Ascending aorta (tissue), 2 donors: ENCODE measurements around the gene ARHGAP33. TPM values are rescaled to one million over a fixed set of nuclear protein-coding genes. Genes with fewer than 3 reads are reported as not detected.

Experiments used
- DNase-seq, 2 donors: peaks; one replicate each; pipeline ENCODE4 v3.0.0-alpha.2; 2019; ENCODE audit warnings: low spot score in 2 of 2
- H3K27ac ChIP-seq, 2 donors: fragments of 200-600 bp; sonication (generic); one replicate each; pipeline ENCODE4 v1.5.1; 2016 to 2017; ENCODE audit warnings: mild to moderate bottlenecking in 1 of 2
- H3K27me3 ChIP-seq: fragments of 200-600 bp; sonication (generic); one replicate; pipeline ENCODE4 v1.5.1; 2017
- H3K36me3 ChIP-seq, 2 donors: fragments of 200-600 bp; sonication (generic); one replicate each; pipeline ENCODE4 v1.5.1; 2016
- H3K4me1 ChIP-seq, 2 donors: fragments of 200-600 bp; sonication (generic); one replicate each; pipeline ENCODE4 v1.5.1; 2016 to 2017; ENCODE audit warnings: mild to moderate bottlenecking in 1 of 2
- H3K4me3 ChIP-seq, 2 donors: fragments of 200-600 bp; sonication (generic); one replicate each; pipeline ENCODE4 v1.5.1; 2016 to 2017; ENCODE audit warnings: mild to moderate bottlenecking in 1 of 2
- H3K9me3 ChIP-seq, 2 donors: fragments of 200-600 bp; sonication (generic); one replicate each; pipeline ENCODE4 v1.5.1; 2016
- intact Hi-C: fragments of 100-400 bp; cut with DNase I; formaldehyde crosslinking; loops from one replicate; pipeline ENCODE4 v1.15.1; 2023
- total RNA-seq: library from RNA; depleted of rRNA; stranded (reverse); fragments of >200 nt; gene quantifications from one replicate; pipeline ENCODE4 v1.1.0, GENCODE V29; 2016
- TF ChIP-seq, protein P1 (sequence below), 3 experiments: fragments of 200-600 bp in 2 of 3; fragments of 450-650 bp in 1 of 3; sonication (generic) in 2 of 3; IDR thresholded peaks; one replicate each; pipeline ENCODE4 v1.5.1; 2016 to 2019; ENCODE audit warnings: antibody characterized with exemption in 3 of 3, mild to moderate bottlenecking in 1 of 3, moderate library complexity in 1 of 3

ARHGAP33 gene
- total RNA-seq, 1 donor from 2014 or later, result 8.7 TPM

DNA sequence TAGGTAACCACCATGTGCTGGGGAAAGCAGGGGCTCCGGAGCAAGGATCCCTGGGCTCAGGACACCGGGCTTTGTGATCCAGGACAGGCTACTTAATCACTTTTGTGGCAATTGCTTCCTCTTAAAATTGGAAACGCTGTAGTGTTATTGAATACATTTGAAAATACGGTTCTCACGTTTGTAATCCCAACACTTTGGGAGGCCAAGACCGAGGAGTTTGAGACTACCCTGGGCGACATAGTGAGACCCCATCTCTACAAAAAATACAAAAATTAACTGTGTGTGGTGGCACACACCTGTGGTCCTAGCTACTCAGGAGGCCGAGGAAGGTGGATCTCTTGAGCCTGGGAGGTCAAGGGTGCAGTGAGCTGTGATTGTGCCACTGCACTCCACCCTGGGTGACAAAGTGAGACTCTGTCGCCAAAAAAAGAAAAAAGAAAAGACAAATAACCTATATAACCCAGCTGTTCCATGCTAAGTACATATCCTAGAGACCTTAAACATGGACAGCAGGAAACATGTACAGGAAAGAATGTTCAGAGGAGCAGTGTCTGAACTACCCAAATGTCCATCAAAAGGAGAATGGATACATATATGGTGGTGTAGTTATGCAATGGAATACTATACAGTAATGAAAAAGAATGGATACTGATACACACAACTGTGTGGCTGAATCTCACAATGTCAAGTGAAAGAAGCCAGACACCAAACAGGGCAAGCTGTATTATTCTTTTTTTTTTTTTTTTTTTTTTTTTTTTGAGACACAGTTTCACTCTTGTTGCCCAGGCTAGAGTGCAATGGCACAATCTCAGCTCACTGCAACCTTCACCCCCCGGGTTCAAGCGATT lies 37.9 kb downstream of the ARHGAP33 start:
- intact Hi-C loops, result no loop called here
- Histone ChIP-seq H3K27ac (no peak overlapping the region), H3K27me3 (no peaks in the 10 kb centered on the region), H3K36me3 (no peaks in the 10 kb centered on the region), H3K9me3 (no peaks in the 10 kb centered on the region), H3K4me3 (no peak overlapping the region), H3K4me1 (no peaks in the 10 kb centered on the region)
- DNase-seq, result no peak
- TF ChIP-seq, protein P1, sequence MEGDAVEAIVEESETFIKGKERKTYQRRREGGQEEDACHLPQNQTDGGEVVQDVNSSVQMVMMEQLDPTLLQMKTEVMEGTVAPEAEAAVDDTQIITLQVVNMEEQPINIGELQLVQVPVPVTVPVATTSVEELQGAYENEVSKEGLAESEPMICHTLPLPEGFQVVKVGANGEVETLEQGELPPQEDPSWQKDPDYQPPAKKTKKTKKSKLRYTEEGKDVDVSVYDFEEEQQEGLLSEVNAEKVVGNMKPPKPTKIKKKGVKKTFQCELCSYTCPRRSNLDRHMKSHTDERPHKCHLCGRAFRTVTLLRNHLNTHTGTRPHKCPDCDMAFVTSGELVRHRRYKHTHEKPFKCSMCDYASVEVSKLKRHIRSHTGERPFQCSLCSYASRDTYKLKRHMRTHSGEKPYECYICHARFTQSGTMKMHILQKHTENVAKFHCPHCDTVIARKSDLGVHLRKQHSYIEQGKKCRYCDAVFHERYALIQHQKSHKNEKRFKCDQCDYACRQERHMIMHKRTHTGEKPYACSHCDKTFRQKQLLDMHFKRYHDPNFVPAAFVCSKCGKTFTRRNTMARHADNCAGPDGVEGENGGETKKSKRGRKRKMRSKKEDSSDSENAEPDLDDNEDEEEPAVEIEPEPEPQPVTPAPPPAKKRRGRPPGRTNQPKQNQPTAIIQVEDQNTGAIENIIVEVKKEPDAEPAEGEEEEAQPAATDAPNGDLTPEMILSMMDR (IDR thresholded peaks at IDR 0.05), result no peak

DNA sequence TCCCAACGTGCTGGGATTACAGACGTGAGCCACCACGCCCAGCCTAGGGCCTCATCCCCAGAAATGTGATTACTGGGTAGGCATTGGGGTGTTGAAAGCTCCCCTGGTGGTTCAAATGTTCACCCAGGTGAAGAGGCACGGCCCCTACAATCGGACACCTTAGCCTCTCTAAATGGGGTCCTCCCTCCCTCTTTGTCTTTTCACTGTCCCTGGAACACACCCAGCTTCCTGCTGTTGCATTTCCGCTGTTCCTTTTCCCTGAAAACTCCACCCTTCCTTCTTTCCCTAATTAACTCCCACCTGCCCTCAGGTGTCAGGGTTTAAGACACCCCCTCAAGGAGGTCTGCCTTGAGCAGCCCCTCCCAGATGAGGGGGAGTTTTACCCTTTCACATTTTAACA lies 40.9 kb downstream of the ARHGAP33 start:
- Histone ChIP-seq H3K27ac (no peak overlapping the region), H3K4me1 (no peaks in the 10 kb centered on the region), H3K36me3 (no peaks in the 10 kb centered on the region), H3K9me3 (no peaks in the 10 kb centered on the region), H3K4me3 (no peak overlapping the region), H3K27me3 (no peaks in the 10 kb centered on the region)
- intact Hi-C loops, result no loop called here
- TF ChIP-seq, protein P1 (IDR thresholded peaks at IDR 0.05), result no peak
- DNase-seq, result no peak

DNA sequence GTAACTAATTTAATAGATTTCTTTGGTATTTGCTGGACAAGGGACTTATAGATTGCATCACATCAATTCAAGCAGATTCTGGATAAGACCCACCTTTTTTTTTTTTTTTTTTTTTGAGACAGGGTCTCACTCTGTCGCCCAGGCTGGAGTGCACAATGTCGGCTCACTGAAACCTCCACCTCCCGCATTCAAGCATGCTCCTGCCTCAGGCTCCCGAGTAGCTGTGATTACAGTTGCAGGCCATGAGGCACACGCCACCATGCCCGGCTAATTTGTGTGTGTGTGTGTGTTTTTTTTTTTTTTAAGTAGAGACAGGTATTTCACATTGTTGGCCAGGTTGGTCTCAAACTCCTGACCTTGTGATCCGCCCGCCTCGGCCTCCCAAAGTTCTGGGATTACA lies 41.5 kb downstream of the ARHGAP33 start:
- Histone ChIP-seq H3K4me1 (no peaks in the 10 kb centered on the region), H3K4me3 (no peak overlapping the region), H3K9me3 (no peaks in the 10 kb centered on the region), H3K27ac (no peak overlapping the region), H3K36me3 (no peaks in the 10 kb centered on the region), H3K27me3 (no peaks in the 10 kb centered on the region)
- no peak for DNase-seq
- intact Hi-C loops, result no loop called here
- TF ChIP-seq, protein P1 (IDR thresholded peaks at IDR 0.05), result no peak

GRCh38 chr19:35818445-35818844 lies 43.1 kb downstream of the ARHGAP33 start:
- Histone ChIP-seq H3K27ac (no peak overlapping the region), H3K36me3 (no peaks in the 10 kb centered on the region), H3K4me1 (no peaks in the 10 kb centered on the region), H3K4me3 (no peak overlapping the region), H3K27me3 (no peaks in the 10 kb centered on the region), H3K9me3 (no peaks in the 10 kb centered on the region)
- TF ChIP-seq, protein P1 (IDR thresholded peaks at IDR 0.05), result no peak
- DNase-seq, result no peak
- intact Hi-C loops, result no loop called here

- TF ChIP-seq, protein P1 (IDR thresholded peaks at IDR 0.05), result no peak
- intact Hi-C loops, result no loop called here
- Histone ChIP-seq H3K27ac (no peak overlapping the region), H3K4me1 (no peaks in the 10 kb centered on the region), H3K4me3 (no peak overlapping the region), H3K36me3 (no peaks in the 10 kb centered on the region), H3K9me3 (no peaks in the 10 kb centered on the region), H3K27me3 (no peaks in the 10 kb centered on the region)
- DNase-seq, result no peak
These were observed 47.2 kb downstream of the ARHGAP33 start for GRCh38 chr19:35822579-35822978.
